Activated CD8-positive, alpha-beta memory T cell treated with anti-CD3 and anti-CD28 coated beads, Interleukin-2, amount 10 ng/mL, durations not matched to agents 7 days and 5 days (primary cell): ENCODE results near the gene CCDC33. TPM values are rescaled to one million over a fixed set of nuclear protein-coding genes. Genes with fewer than 3 reads are reported as not detected.

Experiments
- ATAC-seq: fragments of 150-1000 bp; cut with Tn5 transposase; one replicate; pipeline ENCODE4 v1.10.0; 2021; ENCODE audit warnings: moderate library complexity
- CTCF ChIA-PET: fragments of 350-600 bp; sonication (Branson Sonifier 250); formaldehyde crosslinking; loops from one replicate; lab custom pipeline; 2021; ENCODE audit warnings: antibody characterized with exemption; lab: Charles Lee
- DNase-seq: peaks from one replicate; pipeline ENCODE4 v3.0.0-alpha.2; 2020
- H3K27ac Mint-ChIP-seq: one replicate; pipeline ENCODE4 v1.8.0; 2021; ENCODE audit warnings: mild to moderate bottlenecking, mixed read lengths
- H3K27me3 Mint-ChIP-seq: one replicate; pipeline ENCODE4 v1.8.0; 2021; ENCODE audit warnings: mixed read lengths
- H3K36me3 Mint-ChIP-seq: one replicate; pipeline ENCODE4 v1.8.0; 2021; ENCODE audit warnings: mild to moderate bottlenecking, mixed read lengths
- H3K4me1 Mint-ChIP-seq: one replicate; pipeline ENCODE4 v1.8.0; 2021; ENCODE audit warnings: mixed read lengths
- H3K4me3 Mint-ChIP-seq: one replicate; pipeline ENCODE4 v1.8.0; 2021; ENCODE audit warnings: mild to moderate bottlenecking, moderate library complexity, mixed read lengths
- H3K9me3 Mint-ChIP-seq: one replicate; pipeline ENCODE4 v1.8.0; 2022; ENCODE audit warnings: low read depth, mixed read lengths
- total RNA-seq, 2 experiments: library from RNA; stranded (reverse); gene quantifications; one replicate each; pipeline ENCODE4 v1.2.3, GENCODE V29; 2021

CCDC33 gene
- total RNA-seq, 2 experiments from 2014 or later, result not detected

DNA sequence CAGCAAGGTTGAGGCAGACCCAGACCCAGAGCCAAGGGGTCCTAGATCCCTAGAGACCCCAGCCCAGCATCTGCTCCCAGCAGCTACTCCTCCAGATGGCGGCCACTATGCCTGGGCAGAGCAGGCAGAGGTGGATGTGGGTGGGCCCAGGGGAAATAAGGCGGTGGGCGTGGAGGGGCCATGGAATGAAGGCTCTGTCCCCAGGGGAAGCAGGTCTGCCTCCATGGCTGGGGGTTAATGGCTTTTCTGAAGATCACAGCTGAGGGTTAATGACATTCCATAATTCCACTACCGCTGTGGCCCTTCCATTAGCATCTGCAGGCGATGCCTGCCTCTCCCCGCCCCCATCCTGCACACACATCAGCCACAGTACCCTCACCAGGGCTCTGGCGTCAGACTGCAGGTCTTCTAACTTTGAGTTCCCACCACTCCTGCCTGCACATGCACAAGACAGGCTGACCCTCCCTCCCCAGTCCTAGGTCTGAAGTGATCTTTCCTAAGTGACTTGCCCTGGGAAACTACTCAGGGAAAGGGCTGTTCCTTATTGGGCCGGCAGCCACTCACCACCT, 41.2 kb downstream of the CCDC33 start:
- no peaks in the 10 kb centered on the region for H3K36me3 Mint-ChIP-seq
- DNase-seq (no peak), ATAC-seq (no peak)
- peaks cover 30% of the 10 kb centered on the region for H3K27me3 Mint-ChIP-seq
- CTCF ChIA-PET, result no interaction called here
- no peaks in the 10 kb centered on the region for H3K9me3 Mint-ChIP-seq
- H3K4me3 Mint-ChIP-seq, result no peak overlapping the region
- H3K27ac Mint-ChIP-seq, result no peak overlapping the region
- no peaks in the 10 kb centered on the region for H3K4me1 Mint-ChIP-seq

- no peaks in the 10 kb centered on the region for H3K4me1 Mint-ChIP-seq
- H3K9me3 Mint-ChIP-seq, result no peaks in the 10 kb centered on the region
- H3K27ac Mint-ChIP-seq, result no peak overlapping the region
- ATAC-seq (no peak), DNase-seq (no peak)
- no peaks in the 10 kb centered on the region for H3K36me3 Mint-ChIP-seq
- CTCF ChIA-PET, result no interaction called here
- peaks cover 30% of the 10 kb centered on the region for H3K27me3 Mint-ChIP-seq
- H3K4me3 Mint-ChIP-seq, result no peak overlapping the region
Observed at GRCh38 chr15:74278207-74278606, 42.1 kb downstream of the CCDC33 start.

- Mint-ChIP-seq H3K4me3 (no peak overlapping the region), H3K4me1 (peaks cover under 1% of the 10 kb centered on the region), H3K27ac (no peak overlapping the region), H3K9me3 (no peaks in the 10 kb centered on the region), H3K36me3 (no peaks in the 10 kb centered on the region), H3K27me3 (peaks cover 33% of the 10 kb centered on the region)
- DNase-seq (no peak), ATAC-seq (no peak)
- CTCF ChIA-PET, result interaction anchor here (0.5 to 1.4 kb wide), 2 partner anchors 17 to 26 kb away, joined by 3 read pairs; no protein-coding TSS in a partner anchor
Observed at GRCh38 chr15:74281147-74282133, 45.3 kb downstream of the CCDC33 start.

DNA sequence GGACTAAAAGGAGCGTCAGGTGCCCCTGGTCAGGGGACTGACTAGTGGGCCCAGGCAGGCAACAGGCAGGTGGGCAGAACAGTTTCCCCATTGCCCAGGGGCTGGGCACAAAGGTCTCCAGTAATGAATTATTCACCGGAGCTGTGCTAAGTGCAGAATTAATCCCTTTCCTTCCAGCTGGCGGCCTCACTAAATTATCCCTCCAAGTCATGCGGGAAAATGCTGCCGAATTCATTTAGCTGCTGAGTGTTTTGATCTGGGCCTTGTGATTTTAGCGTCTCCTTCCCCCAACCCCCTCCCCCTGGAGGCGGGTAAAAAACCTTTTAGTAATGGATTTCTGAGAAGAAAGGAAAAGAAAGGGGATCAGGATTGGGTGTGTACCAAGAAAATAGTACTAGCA, 47.2 kb downstream of the CCDC33 start:
- Mint-ChIP-seq H3K36me3 (no peaks in the 10 kb centered on the region), H3K4me1 (peaks cover 3% of the 10 kb centered on the region), H3K27ac (no peak overlapping the region), H3K4me3 (no peak overlapping the region), H3K27me3 (peaks cover 39% of the 10 kb centered on the region), H3K9me3 (no peaks in the 10 kb centered on the region)
- CTCF ChIA-PET, result no interaction called here
- no peak for ATAC-seq
- DNase-seq, result no peak

- CTCF ChIA-PET, result interaction anchor here (0.9 to 1.6 kb wide), 3 partner anchors 10 to 161 kb away, joined by 3 to 5 read pairs (median 3); no protein-coding TSS in a partner anchor
- ATAC-seq, result no peak
- no peaks in the 10 kb centered on the region for H3K9me3 Mint-ChIP-seq
- DNase-seq, result no peak
- H3K27ac Mint-ChIP-seq, result no peak overlapping the region
- H3K4me3 Mint-ChIP-seq, result no peak overlapping the region
- H3K36me3 Mint-ChIP-seq, result no peaks in the 10 kb centered on the region
- peaks cover 23% of the 10 kb centered on the region for H3K4me1 Mint-ChIP-seq
- peaks cover 11% of the 10 kb centered on the region for H3K27me3 Mint-ChIP-seq
Observed at GRCh38 chr15:74289671-74290070, 53.5 kb downstream of the CCDC33 start.

DNA sequence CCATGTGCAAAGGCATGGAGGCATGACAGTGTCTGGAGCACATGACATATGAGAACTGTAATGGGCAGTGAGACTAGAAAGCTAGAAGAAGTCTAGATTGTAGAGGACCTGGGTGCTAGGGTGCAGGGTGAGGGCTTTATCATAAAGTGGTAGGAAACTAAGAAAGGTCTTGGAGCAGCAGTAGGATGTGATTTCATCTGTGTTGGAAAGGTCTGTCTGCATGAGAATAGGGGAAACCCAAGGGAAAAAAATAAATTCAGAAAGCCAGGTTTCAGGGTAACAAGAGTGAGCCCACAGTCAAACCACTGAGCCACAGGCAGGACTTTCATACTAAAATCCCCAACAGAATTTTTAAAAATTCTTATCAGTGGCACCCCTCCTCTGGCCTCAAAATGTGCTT, 54.5 kb downstream of the CCDC33 start:
- peaks cover 18% of the 10 kb centered on the region for H3K27me3 Mint-ChIP-seq
- no peaks in the 10 kb centered on the region for H3K9me3 Mint-ChIP-seq
- ATAC-seq, result peak; percentile 6
- peaks cover 23% of the 10 kb centered on the region for H3K4me1 Mint-ChIP-seq
- no peak overlapping the region for H3K4me3 Mint-ChIP-seq
- no peak for DNase-seq
- no peaks in the 10 kb centered on the region for H3K36me3 Mint-ChIP-seq
- CTCF ChIA-PET, result interaction anchor here (0.8 to 1.6 kb wide), 3 partner anchors 11 to 131 kb away, joined by 3 to 5 read pairs (median 4); no protein-coding TSS in a partner anchor
- H3K27ac Mint-ChIP-seq, result no peak overlapping the region

DNA sequence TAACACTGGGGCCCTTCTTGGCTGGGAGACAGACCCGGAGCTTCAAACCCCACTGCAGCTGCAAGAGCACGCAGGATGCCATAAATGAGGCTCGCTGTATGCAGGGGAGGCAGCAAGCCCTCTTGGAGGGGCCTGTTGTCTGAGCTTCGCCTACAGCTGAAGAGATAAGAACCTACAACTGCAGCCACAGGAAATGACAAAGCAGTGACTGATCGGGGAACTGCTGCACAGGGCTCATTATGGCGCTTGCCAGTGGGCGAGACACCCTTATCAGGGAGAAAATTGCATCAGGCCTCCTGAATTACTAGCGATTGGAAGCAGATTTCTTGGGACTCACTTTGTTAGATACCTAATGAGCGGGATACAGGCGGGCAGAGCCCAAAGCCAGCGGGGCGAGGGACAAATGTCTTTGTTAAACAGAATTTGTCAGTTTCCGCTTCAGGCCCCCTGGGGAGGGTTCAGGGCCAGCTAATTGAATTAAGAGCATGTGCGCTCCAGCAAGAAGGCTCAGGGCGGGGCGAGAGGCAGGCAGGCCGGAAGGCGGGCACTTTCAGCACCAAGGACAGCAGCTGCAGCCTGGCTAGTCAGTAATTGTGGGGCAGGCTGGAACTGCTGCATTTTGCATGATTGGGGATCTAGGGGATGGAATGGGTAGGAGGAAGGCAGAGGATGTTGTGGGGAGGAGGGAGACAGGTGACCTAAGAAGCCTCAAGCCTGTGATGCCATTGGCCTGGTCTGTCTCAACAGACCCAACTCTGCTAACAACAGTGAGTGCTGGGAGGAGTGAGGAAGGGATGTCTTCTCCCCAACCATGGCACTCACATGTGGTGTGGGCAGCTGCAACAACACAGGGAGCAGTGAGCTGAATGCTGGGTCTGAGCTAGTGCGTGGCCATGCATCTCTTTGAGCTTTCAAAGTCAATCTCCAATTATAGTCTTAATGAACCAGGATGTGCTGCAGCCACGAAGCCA, 55.3 kb downstream of the CCDC33 start:
- peak overlapping the region; percentile 68 for H3K27ac Mint-ChIP-seq
- peaks cover 23% of the 10 kb centered on the region for H3K4me1 Mint-ChIP-seq
- no peaks in the 10 kb centered on the region for H3K36me3 Mint-ChIP-seq
- H3K27me3 Mint-ChIP-seq, result peaks cover 18% of the 10 kb centered on the region
- H3K9me3 Mint-ChIP-seq, result no peaks in the 10 kb centered on the region
- DNase-seq (peak; percentile 90), ATAC-seq (peak; percentile 93)
- H3K4me3 Mint-ChIP-seq, result no peak overlapping the region
- CTCF ChIA-PET, result interaction anchor here (0.8 to 1.4 kb wide), 3 partner anchors 18 to 132 kb away, joined by 3 to 5 read pairs (median 4); no protein-coding TSS in a partner anchor

DNA sequence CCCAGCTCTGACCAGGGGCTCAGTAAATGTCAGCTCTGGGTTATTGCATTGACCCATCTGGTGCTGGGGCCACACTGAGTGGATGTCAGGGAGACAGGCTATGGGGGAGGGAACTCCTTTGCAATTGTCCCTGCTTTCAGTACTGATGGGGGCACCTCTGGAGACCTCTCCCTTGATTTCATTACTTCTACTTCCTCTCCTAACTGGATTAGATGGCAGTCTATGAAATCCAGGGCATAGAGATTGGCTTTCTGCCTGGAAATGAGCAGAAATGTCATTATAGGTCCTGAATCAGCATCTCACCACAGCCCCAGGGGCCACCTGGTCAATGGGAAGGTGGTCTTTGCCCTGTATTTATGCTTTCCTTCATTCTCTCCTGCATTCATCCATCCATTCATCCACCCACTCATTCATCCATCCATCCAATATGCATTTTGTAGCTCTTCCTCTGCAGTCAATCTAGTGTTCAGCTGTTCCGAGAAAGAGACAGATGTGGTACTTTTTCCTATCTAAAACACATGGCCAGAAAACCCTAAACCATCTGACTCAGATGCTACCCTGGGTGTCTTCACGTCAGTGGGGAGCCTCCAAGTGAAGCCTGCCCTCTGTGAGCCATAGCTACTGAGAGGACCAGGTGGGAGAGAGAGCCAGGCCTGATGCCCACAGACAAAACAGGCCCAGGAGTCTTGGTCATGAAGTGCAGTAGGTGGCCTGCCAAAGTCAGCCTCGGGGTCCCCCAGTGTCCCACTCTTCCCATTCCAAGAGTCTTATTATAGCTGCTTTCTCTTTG, 57.1 kb downstream of the CCDC33 start:
- DNase-seq, result no peak
- Mint-ChIP-seq H3K4me1 (peaks cover 31% of the 10 kb centered on the region), H3K36me3 (no peaks in the 10 kb centered on the region), H3K27ac (no peak overlapping the region), H3K9me3 (no peaks in the 10 kb centered on the region), H3K27me3 (peaks cover 17% of the 10 kb centered on the region), H3K4me3 (no peak overlapping the region)
- CTCF ChIA-PET, result interaction anchor here (1.7 kb wide), 1 partner anchor 29 kb away, joined by 3 read pairs; no protein-coding TSS in a partner anchor
- no peak for ATAC-seq

DNA sequence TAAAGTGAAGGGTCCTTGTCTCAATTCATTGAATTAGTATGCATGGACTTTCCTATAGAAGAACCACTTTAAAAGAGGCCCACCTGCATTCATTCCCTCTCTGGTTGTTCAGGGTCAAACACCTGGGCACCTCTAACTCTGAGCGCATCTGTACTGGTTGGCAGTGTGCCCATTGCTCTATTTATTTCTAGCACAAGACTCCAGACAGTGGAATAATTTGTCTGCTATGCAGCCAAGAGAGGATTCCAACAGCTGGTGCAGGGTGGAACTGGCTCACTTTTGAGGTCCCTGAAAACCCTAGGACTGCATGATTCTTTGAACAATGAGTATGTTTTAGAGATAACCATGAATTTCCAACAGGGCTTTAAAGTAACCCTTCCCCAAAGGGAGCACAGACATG, 57.9 kb downstream of the CCDC33 start:
- CTCF ChIA-PET, result interaction anchor here (1.7 kb wide), 1 partner anchor 28 kb away, joined by 3 read pairs; no protein-coding TSS in a partner anchor
- H3K9me3 Mint-ChIP-seq, result no peaks in the 10 kb centered on the region
- no peak overlapping the region for H3K27ac Mint-ChIP-seq
- H3K4me3 Mint-ChIP-seq, result no peak overlapping the region
- H3K4me1 Mint-ChIP-seq, result peaks cover 31% of the 10 kb centered on the region
- no peak for DNase-seq
- H3K36me3 Mint-ChIP-seq, result no peaks in the 10 kb centered on the region
- H3K27me3 Mint-ChIP-seq, result peaks cover 16% of the 10 kb centered on the region
- ATAC-seq, result no peak

DNA sequence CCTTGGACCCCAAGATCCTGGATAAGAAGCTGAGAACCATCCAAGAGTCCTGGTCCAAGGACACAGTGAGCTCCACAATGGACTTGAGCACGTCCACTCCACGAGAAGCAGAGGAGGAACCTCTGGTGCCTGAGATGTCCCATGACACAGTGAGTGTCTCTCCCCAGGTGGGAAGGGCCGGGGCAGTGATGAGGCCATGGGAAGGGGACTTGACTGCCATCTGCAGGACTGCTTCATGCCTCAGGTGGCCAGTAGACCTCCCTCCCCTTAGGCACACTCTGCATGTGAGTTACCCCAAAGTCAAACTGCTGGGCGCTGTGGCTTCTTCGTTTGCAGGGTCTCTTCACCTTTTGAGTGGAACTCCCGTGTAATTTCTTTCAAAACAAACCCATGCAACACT, 59.7 kb downstream of the CCDC33 start:
- ATAC-seq (no peak), DNase-seq (no peak)
- Mint-ChIP-seq H3K27me3 (peaks cover 26% of the 10 kb centered on the region), H3K36me3 (no peaks in the 10 kb centered on the region), H3K4me1 (peaks cover 23% of the 10 kb centered on the region), H3K9me3 (no peaks in the 10 kb centered on the region), H3K4me3 (no peak overlapping the region), H3K27ac (no peak overlapping the region)
- CTCF ChIA-PET, result interaction anchor here (1.4 kb wide), 1 partner anchor 12 kb away, joined by 5 read pairs; no protein-coding TSS in a partner anchor

DNA sequence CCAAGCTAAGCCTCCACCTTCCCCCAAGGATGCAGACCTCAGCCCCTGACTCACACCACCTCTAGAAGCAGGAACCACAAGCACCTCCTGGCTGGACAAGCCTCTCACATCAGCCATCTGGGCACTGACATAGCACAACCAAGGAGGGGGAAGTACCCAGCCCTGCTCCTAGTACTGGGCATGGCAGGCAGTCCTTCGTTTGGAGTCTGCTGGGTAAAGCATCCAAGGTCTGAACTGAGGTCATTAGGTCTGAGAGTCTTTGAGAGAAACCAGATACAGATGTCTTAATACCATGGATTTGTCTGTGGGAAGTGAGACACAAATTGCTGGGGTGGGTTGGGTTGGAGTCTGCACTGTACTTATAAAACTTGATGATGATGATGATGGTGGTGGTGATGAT, 61.8 kb downstream of the CCDC33 start:
- ATAC-seq (no peak), DNase-seq (no peak)
- H3K27me3 Mint-ChIP-seq, result peaks cover 42% of the 10 kb centered on the region
- no peak overlapping the region for H3K4me3 Mint-ChIP-seq
- H3K36me3 Mint-ChIP-seq, result no peaks in the 10 kb centered on the region
- CTCF ChIA-PET, result interaction anchor here (0.7 to 1.5 kb wide), 3 partner anchors 17 to 166 kb away, joined by 3 to 7 read pairs (median 3); no protein-coding TSS in a partner anchor
- no peak overlapping the region for H3K27ac Mint-ChIP-seq
- peaks cover 11% of the 10 kb centered on the region for H3K4me1 Mint-ChIP-seq
- no peaks in the 10 kb centered on the region for H3K9me3 Mint-ChIP-seq
